ENCODE data around the gene BCAR1.
"Not testable (repeated sequence)": the region's sequence is repeated elsewhere in the genome, so short reads cannot be mapped to it uniquely, and the experiment has no call there.

Gene BCAR1

GRCh38 chr16:75252049-75252864 lies 833 bp upstream of the BCAR1 start:
- DNase-seq = no peak

GRCh38 chr16:75250809-75251279 lies 580 bp downstream of the BCAR1 start:
- no peak for DNase-seq

GRCh38 chr16:75250089-75250808 lies 1.2 kb downstream of the BCAR1 start:
- DNase-seq = no peak

- DNase-seq = no peak
Observed at GRCh38 chr16:75249441-75249840, 2.0 kb downstream of the BCAR1 start.

- DNase-seq = no peak
Observed at GRCh38 chr16:75248536-75249380, 2.7 kb downstream of the BCAR1 start.

- DNase-seq = no peak
Observed at GRCh38 chr16:75248142-75248535, 3.3 kb downstream of the BCAR1 start.

- no peak for DNase-seq
Observed at GRCh38 chr16:75247249-75247648, 4.2 kb downstream of the BCAR1 start.

GRCh38 chr16:75246504-75247205 lies 4.8 kb downstream of the BCAR1 start:
- no peak for DNase-seq

- no peak for DNase-seq
Observed at GRCh38 chr16:75244844-75245758, 6.3 kb downstream of the BCAR1 start.

GRCh38 chr16:75244225-75244809 lies 7.1 kb downstream of the BCAR1 start:
- DNase-seq = no peak

- DNase-seq = no peak
Observed at GRCh38 chr16:75243667-75244224, 7.7 kb downstream of the BCAR1 start.

- not testable (repeated sequence) for DNase-seq
Observed at GRCh38 chr16:75242436-75243078, 8.9 kb downstream of the BCAR1 start.

- no peak for DNase-seq
Observed at GRCh38 chr16:75241955-75242354, 9.5 kb downstream of the BCAR1 start.

- DNase-seq = no peak
Observed at GRCh38 chr16:75241412-75241811, 10.0 kb downstream of the BCAR1 start.

GRCh38 chr16:75240633-75241032 lies 10.8 kb downstream of the BCAR1 start:
- not testable (repeated sequence) for DNase-seq

- no peak for DNase-seq
Observed at GRCh38 chr16:75239542-75240122, 11.8 kb downstream of the BCAR1 start.

GRCh38 chr16:75238853-75239541 lies 12.4 kb downstream of the BCAR1 start:
- DNase-seq = no peak

- no peak for DNase-seq
Observed at GRCh38 chr16:75238132-75238852, 13.1 kb downstream of the BCAR1 start.

Measured in activated CD4-positive, alpha-beta T cell treated with anti-CD3 and anti-CD28 coated beads, Interleukin-2, amount 50 U/mL, for 16 hours (primary cell).